ENCODE measurements around the gene ANTXR2.

Gene ANTXR2

GRCh38 chr4:79874197-79874596 is 198.8 kb downstream of the ANTXR2 start:
- TF ChIP-seq REST (IDR thresholded peaks at IDR 0.05; ENCODE audit: insufficient replicate concordance, low read depth) = no peak
- TF ChIP-seq POLR2AphosphoS5 (IDR thresholded peaks at IDR 0.05; ENCODE audit: low read depth) = no peak
- no peak for TF ChIP-seq GABPA (IDR thresholded peaks at IDR 0.05; ENCODE audit: low read depth)
- no peak for TF ChIP-seq SPI1 (IDR thresholded peaks at IDR 0.05; ENCODE audit: borderline replicate concordance, low read depth)
- no peak for TF ChIP-seq CTCF (IDR thresholded peaks at IDR 0.05; ENCODE audit: insufficient read depth, low read length)
- Histone ChIP-seq H3K4me3 (replicated peaks; ENCODE audit: insufficient read depth, low read length) (no peak overlapping the region), H3K27ac (replicated peaks) (no peak overlapping the region), H3K27me3 (ENCODE audit: insufficient read depth, poor library complexity, severe bottlenecking) (no peaks in the 10 kb centered on the region)
- no peak for DNase-seq (ENCODE audit: low read depth in 1 of 2, low spot score in 1 of 2)

GRCh38 chr4:79872738-79873137 is 200.3 kb downstream of the ANTXR2 start:
- DNase-seq (ENCODE audit: low read depth in 1 of 2, low spot score in 1 of 2) = no peak
- Histone ChIP-seq H3K27ac (replicated peaks) (no peak overlapping the region), H3K4me3 (replicated peaks; ENCODE audit: insufficient read depth, low read length) (no peak overlapping the region), H3K27me3 (ENCODE audit: insufficient read depth, poor library complexity, severe bottlenecking) (no peaks in the 10 kb centered on the region)
- no peak for TF ChIP-seq REST (IDR thresholded peaks at IDR 0.05; ENCODE audit: insufficient replicate concordance, low read depth)

- TF ChIP-seq POLR2AphosphoS5 (IDR thresholded peaks at IDR 0.05; ENCODE audit: low read depth) (no peak), GABPA (IDR thresholded peaks at IDR 0.05; ENCODE audit: low read depth) (no peak), CTCF (IDR thresholded peaks at IDR 0.05; ENCODE audit: insufficient read depth, low read length) (no peak), SPI1 (IDR thresholded peaks at IDR 0.05; ENCODE audit: borderline replicate concordance, low read depth) (no peak), REST (IDR thresholded peaks at IDR 0.05; ENCODE audit: insufficient replicate concordance, low read depth) (no peak)
- DNase-seq (ENCODE audit: low read depth in 1 of 2, low spot score in 1 of 2) = no peak
- Histone ChIP-seq H3K27me3 (ENCODE audit: insufficient read depth, poor library complexity, severe bottlenecking) (no peaks in the 10 kb centered on the region), H3K4me3 (replicated peaks; ENCODE audit: insufficient read depth, low read length) (no peak overlapping the region), H3K27ac (replicated peaks) (no peak overlapping the region)
These were observed 201.1 kb downstream of the ANTXR2 start for GRCh38 chr4:79871961-79872360.
